Diencephalon (tissue), 1 donor: ENCODE results near the gene CDR2. TPM values are rescaled to one million over a fixed set of nuclear protein-coding genes. Genes with fewer than 3 reads are reported as not detected.

Experiments
- total RNA-seq: library from RNA; depleted of rRNA; stranded (reverse); fragments of >200 nt; gene quantifications from one replicate; pipeline ENCODE4 v1.2.3, GENCODE V29; 2014

The CDR2 gene
- 21.7 TPM for total RNA-seq

DNA sequence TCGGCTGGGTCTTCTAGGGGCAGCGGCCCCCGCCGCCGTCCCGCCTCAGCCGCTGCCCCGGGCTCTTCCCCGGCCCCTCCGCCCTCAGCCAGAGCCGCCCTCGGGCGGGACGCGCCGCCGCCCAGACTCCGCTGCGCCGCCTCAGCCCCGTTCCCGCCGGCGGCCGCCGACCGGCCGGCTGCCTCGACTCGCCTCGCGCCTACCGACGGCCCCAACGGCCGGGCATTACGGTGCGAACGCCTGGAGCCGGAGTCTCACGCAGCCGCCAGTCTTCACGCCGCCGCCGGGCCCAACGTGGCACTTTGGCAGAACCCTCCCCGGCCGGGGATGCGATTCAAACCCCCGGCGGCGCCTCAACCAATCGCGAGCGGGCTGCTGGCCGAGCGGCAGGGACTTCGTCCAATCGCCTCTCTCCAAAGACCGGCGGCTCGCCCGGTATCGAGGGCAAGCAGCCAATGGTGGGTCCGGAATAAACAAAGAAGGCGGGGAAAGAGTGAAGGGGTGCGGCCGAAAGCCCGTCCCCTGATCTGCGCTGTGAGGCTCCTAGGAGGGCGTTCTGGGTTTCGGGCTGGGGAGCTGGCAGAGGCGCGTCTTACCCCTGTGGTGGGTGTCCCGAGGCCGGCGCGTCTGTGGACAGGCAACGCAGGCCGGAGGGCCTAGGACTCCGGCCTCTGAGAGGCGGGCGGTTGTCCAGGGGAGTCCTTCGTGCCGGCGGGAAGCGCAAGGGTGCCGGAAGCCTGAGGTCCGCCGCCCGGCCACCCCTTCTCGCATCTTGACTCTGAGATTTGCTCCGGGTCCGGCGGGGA is at the start of gene CDR2:
TSS of gene CDR2 (minus strand) at position 309 of the 806 bp plus-strand sequence. CDS start 310 bp downstream, outside the sequence.

GRCh38 chr16:22297114-22297870 is 77.1 kb downstream of the CDR2 start, which contains the start of gene POLR3E:
Gene POLR3E, plus strand, starts transcription at chr16:22297409. Its CDS starts 5,560 bp downstream, at chr16:22302969.

Other genes with a start within 250 kb of the CDR2 start
- gene SDR42E2, start 212.1 kb downstream of the CDR2 start, total RNA-seq, result 0.23 TPM
- gene EEF2K, start 168.3 kb downstream of the CDR2 start, total RNA-seq, result 17.5 TPM
- gene POLR3E, start 77.2 kb downstream of the CDR2 start, total RNA-seq, result 25.4 TPM
- 131 TPM for gene NPIPB5, start 136.3 kb upstream of the CDR2 start, total RNA-seq